SJCRH30 (cell line): ENCODE results near the gene WDR86. TPM values are rescaled to one million over a fixed set of nuclear protein-coding genes. Genes with fewer than 3 reads are reported as not detected.
A peak's percentile ranks its signal among the peaks of the same experiment; 100 is the strongest.

Source experiments
- DNase-seq, 2 experiments: peaks; one replicate each; pipeline ENCODE4 v3.0.0-alpha.2; 2015 to 2020
- H3K27ac ChIP-seq: fragments of 250-450 bp; sonication (Bioruptor Pico); 2 replicates; pipeline ENCODE4 v1.5.1; 2020; ENCODE audit warnings: mild to moderate bottlenecking, moderate library complexity
- H3K27me3 ChIP-seq: fragments of 250-450 bp; sonication (Bioruptor Pico); 2 replicates; pipeline ENCODE4 v1.5.1; 2020; ENCODE audit warnings: mild to moderate bottlenecking, moderate library complexity
- H3K36me3 ChIP-seq: fragments of 250-450 bp; sonication (Bioruptor Pico); 2 replicates; pipeline ENCODE4 v1.5.1; 2020; ENCODE audit warnings: mild to moderate bottlenecking, moderate library complexity
- H3K4me1 ChIP-seq: fragments of 250-450 bp; sonication (Bioruptor Pico); 2 replicates; pipeline ENCODE4 v1.5.1; 2020; ENCODE audit warnings: mild to moderate bottlenecking, moderate library complexity
- H3K4me3 ChIP-seq: fragments of 250-450 bp; sonication (Bioruptor Pico); 2 replicates; pipeline ENCODE4 v1.5.1; 2020; ENCODE audit warnings: mild to moderate bottlenecking, moderate library complexity
- H3K9me3 ChIP-seq: fragments of 250-450 bp; sonication (Bioruptor Pico); replicated peaks from 2 replicates; pipeline ENCODE4 v1.5.1; 2020; ENCODE audit warnings: mild to moderate bottlenecking, moderate library complexity
- total RNA-seq: library from RNA; depleted of rRNA; stranded (reverse); fragments of >200 nt; shearing (Covaris generic); gene quantifications from 2 replicates; pipeline ENCODE4 v1.2.3, GENCODE V29; 2014

The WDR86 gene
- total RNA-seq, 1 experiment from 2014 or later, result 1.0 TPM

DNA sequence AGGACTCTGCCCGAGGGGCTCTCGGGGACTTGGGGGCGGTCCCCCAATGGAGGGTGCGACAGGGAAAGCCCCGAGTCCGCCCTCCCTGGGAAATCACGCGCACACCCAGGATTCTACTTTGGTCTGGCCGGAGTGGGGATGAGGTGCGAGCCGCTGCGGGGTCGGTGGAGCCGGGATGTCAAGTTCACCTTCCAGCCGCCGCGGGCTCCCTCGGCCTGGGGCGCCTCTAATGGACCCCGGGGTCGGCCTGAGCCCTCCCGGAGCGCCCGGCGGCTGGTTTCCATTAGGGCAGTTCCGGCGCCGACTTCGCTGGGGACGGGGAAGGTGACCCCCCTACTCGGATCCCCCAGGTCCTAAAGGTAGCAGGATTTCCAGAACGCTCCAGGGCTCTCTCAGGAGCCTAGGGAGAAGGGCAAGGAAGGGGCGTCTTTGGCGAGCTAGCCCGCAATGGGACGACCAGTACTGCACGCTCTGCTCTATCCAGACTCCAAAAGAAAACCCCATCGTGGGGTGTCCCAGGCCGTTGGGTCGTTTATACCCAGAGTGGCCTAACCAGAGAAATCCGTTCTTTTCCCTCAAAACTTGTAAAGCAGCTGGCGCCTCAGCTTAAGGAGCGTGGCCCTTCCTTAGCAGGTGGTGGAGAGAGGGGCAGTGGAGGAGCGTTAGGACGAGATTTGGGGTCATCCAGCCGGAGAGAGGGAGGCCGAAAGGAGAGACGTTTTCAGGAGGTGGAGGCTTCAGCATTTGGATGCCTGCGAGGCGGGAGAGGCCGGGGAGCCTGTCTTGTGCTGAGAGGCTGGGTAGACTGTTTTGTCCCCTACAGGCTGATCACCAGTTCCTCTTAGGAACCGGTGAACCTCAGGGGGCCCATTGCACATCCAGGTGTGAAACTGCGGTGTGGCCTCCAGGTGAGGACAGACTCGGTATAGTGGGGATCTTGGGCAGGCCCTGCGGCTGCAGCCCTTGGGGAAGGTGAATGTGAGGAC, 860 bp upstream of the WDR86 start:
- Histone ChIP-seq H3K27me3 (peaks cover 15% of the 10 kb centered on the region), H3K27ac (no peak overlapping the region), H3K4me1 (no peaks in the 10 kb centered on the region), H3K4me3 (peak overlapping the region; percentile 67), H3K36me3 (no peaks in the 10 kb centered on the region), H3K9me3 (no peaks in the 10 kb centered on the region)
- peak; percentile 72 to 81 for DNase-seq

GRCh38 chr7:151408839-151409666, 785 bp downstream of the WDR86 start:
- Histone ChIP-seq H3K27me3 (peaks cover 15% of the 10 kb centered on the region), H3K27ac (no peak overlapping the region), H3K4me1 (no peaks in the 10 kb centered on the region; the same call in 1 of the 2 replicates), H3K36me3 (no peaks in the 10 kb centered on the region), H3K4me3 (peak overlapping the region; percentile 67), H3K9me3 (no peaks in the 10 kb centered on the region)
- no peak for DNase-seq

DNA sequence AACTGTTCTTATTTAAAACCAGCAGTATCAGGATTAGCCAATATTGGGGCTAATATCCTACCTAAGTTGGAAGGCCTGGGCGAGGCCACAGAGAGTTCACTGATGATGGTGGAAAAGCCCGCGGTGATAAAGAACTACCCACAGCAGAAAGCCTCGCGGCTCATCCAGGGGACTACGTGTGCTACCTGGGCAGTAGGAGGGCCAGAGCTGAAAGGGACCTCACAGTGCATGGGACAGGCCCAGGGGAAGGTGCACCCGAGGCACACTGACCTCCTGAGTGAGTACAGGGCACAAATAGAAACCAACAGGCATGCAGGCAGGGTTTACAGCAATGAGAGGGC, 1.4 kb downstream of the WDR86 start:
- Histone ChIP-seq H3K27ac (no peak overlapping the region), H3K36me3 (no peaks in the 10 kb centered on the region), H3K4me3 (no peak overlapping the region), H3K4me1 (no peaks in the 10 kb centered on the region; the same call in 1 of the 2 replicates), H3K27me3 (peaks cover 15% of the 10 kb centered on the region), H3K9me3 (no peaks in the 10 kb centered on the region)
- no peak for DNase-seq

DNA sequence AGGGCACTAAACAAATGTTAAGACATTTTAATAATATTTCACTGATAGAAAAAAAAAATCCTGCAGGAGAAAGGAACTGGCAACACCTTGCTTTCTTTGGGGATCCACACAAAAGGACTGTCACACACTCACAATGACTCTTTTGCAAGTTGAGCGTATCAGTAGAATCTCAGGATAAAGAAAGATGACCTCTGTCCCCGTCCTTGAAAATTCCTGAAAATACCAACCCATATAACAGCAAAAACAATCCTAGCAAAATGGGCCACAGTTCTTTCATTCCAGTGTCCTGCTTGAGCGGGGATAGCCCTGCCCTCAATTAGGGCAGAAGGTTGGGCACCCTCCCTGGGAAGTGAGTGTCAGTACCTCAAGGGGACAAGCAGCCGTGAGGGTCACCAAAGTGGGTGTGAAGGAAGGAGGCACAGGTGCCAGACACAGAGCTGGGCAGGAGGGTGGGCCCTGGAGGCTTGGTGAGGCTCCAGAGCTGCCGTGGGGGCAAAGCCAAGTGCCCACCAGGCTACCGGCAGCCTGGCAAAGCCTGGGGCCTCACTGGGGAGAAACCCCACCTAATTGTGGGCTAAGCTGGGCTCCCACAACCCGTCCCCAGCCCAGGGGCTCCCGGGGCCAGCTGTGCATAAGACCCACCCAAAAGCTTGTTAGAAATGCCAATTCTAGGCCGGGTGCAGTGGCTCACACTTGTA, 2.8 kb downstream of the WDR86 start:
- Histone ChIP-seq H3K27me3 (peaks cover 15% of the 10 kb centered on the region), H3K36me3 (no peaks in the 10 kb centered on the region), H3K4me3 (no peak overlapping the region), H3K9me3 (no peaks in the 10 kb centered on the region), H3K27ac (no peak overlapping the region), H3K4me1 (no peaks in the 10 kb centered on the region; the same call in 1 of the 2 replicates)
- DNase-seq, result no peak

GRCh38 chr7:151406051-151406875, 3.6 kb downstream of the WDR86 start:
- Histone ChIP-seq H3K27ac (no peak overlapping the region), H3K27me3 (0 out of 2 replicates have a peak, but pooled peaks cover 9% of the 10 kb centered on the region), H3K4me1 (no peaks in the 10 kb centered on the region; the same call in 1 of the 2 replicates), H3K36me3 (no peaks in the 10 kb centered on the region), H3K9me3 (no peaks in the 10 kb centered on the region), H3K4me3 (no peak overlapping the region)
- no peak for DNase-seq

DNA sequence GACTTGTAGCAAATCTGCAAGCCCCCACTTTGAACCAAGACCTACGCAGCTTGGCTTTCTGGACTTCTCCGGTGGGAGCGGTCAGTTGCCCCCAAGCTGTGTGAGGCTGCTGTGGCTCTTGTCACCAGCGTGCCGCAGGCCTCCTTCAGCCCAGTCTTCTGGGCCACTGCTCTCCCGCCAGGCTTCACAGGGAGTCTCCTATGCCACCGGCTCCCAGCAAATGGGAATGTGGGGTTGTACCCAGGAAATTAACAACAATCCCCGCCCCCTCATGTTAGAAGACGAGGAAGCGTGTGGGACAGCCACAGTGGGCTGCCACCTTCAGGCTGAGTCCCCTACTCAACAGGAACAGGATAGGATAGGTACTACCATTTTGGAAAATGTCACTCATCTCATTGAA, 4.2 kb downstream of the WDR86 start:
- Histone ChIP-seq H3K27ac (no peak overlapping the region), H3K27me3 (0 out of 2 replicates have a peak, but pooled peaks cover 3% of the 10 kb centered on the region), H3K36me3 (no peaks in the 10 kb centered on the region), H3K4me1 (no peaks in the 10 kb centered on the region; the same call in 1 of the 2 replicates), H3K9me3 (no peaks in the 10 kb centered on the region), H3K4me3 (no peak overlapping the region)
- no peak for DNase-seq

GRCh38 chr7:151405056-151405455, 4.8 kb downstream of the WDR86 start:
- Histone ChIP-seq H3K9me3 (no peaks in the 10 kb centered on the region), H3K27me3 (0 out of 2 replicates have a peak, but pooled peaks cover 3% of the 10 kb centered on the region), H3K4me3 (no peak overlapping the region), H3K4me1 (no peaks in the 10 kb centered on the region; the same call in 1 of the 2 replicates), H3K27ac (no peak overlapping the region), H3K36me3 (no peaks in the 10 kb centered on the region)
- no peak for DNase-seq

DNA sequence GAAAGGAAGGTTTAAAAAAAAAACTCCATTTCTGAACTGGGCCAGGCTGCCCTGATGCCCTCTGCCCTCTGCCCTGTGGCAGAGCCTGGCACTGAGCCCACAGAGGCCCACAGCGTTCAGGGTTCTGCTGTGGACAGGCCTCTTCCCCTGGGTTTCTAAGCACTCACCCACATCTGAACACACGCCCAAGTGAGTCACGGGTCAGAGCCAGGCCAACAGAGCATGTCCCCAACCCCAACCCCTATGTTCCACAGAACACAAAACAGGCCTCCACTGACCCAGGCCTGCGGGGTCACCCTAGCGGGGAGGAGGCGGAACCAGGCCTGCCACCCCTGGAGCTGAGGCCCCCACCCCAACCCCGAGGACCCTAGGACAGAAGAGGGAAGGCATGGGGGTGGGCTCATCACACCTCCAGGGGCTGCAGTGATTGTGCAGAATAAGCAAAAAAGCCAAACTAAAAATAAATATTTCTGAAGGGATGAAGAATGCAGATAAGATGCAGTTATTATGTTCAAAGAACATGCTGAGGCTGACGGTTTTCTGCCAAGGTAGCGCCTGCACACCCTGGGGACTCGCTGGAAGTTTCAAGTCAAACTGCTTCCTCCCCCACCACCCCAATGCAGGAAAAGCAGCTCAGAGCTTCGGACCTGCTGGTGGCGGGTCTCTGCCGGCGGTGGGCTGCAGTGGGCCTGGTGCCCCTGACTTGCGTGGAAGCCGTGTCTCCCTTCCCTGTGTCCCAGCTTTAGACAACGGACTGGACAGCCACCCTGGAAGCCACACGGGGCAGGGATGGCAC, 5.4 kb downstream of the WDR86 start:
- peaks cover 4% of the 10 kb centered on the region; the same call in 1 of the 2 replicates for H3K4me1 ChIP-seq
- no peak overlapping the region for H3K27ac ChIP-seq
- no peaks in the 10 kb centered on the region for H3K36me3 ChIP-seq
- no peaks in the 10 kb centered on the region for H3K9me3 ChIP-seq
- H3K4me3 ChIP-seq, result no peak overlapping the region
- no peak for DNase-seq
- 0 out of 2 replicates have a peak, but pooled peaks cover 3% of the 10 kb centered on the region for H3K27me3 ChIP-seq

DNA sequence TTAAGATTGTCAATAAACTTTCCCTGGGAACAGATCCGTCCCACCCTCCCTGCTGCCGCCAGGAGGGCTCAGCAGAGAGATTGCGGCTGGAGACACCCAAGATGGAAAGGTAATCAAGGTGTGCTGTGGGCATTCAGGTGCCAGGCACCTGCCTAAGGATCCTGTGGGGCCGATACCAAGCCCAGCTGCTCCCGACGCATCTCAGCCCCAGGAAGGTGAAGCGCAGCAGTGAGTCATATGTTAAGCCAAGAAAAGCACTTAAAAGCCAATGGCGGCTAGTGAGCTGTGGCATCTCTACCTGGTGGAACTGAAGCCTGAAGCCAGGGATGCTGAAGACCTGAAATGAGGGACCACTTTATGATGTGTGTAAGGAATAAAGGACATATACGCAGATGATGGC, 6.1 kb downstream of the WDR86 start:
- Histone ChIP-seq H3K27me3 (0 out of 2 replicates have a peak, but pooled peaks cover 3% of the 10 kb centered on the region), H3K27ac (no peak overlapping the region), H3K4me3 (no peak overlapping the region), H3K9me3 (no peaks in the 10 kb centered on the region), H3K4me1 (peaks cover 5% of the 10 kb centered on the region; the same call in 1 of the 2 replicates), H3K36me3 (no peaks in the 10 kb centered on the region)
- DNase-seq, result no peak

DNA sequence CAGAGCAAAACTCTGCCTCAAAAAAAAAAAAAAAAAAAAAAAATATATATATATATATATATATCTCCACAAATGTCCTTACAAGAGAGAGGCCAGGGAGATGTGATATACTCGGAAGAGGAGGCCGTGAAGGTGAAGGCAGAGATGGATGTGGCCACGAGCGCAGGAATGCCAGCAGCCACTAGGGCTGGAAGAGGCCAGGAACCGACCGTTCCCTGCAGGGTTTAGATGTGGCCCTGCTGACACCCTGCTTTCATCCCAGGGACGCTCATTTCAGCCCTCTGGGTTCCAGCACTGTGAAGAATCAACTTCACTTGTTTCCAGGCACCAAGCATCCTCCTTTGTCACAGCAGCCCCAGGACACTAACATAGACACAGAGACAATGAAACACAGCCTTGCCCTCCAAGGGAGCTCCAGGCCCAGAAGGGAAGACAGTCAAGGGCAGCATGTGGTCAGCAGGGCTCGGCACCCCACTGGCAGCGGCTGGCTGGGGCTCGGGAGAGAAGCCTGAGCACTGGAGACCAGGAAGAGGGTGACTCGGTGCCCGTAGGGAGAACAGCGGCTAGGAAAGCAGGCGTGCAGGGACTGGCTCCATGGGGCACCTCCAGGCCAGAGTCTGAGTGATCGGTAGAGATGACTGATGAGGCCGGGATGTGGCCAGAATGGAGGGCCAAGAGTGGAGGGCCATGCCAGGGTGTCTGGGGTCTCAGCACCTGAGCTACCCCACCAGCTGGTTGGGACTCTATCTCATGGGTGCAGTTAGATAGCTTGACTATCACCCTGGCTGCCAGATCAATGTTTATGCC, 7.6 kb downstream of the WDR86 start:
- Histone ChIP-seq H3K27me3 (0 out of 2 replicates have a peak, but pooled peaks cover 3% of the 10 kb centered on the region), H3K4me3 (no peak overlapping the region), H3K27ac (no peak overlapping the region), H3K36me3 (no peaks in the 10 kb centered on the region), H3K9me3 (0 out of 2 replicates have a peak, but pooled peaks cover 4% of the 10 kb centered on the region), H3K4me1 (peaks cover 5% of the 10 kb centered on the region; the same call in 1 of the 2 replicates)
- DNase-seq, result no peak

GRCh38 chr7:151400626-151401315, 9.1 kb downstream of the WDR86 start:
- no peak for DNase-seq
- no peaks in the 10 kb centered on the region for H3K36me3 ChIP-seq
- H3K4me3 ChIP-seq, result no peak overlapping the region
- H3K27ac ChIP-seq, result no peak overlapping the region
- H3K4me1 ChIP-seq, result peaks cover 5% of the 10 kb centered on the region; the same call in 1 of the 2 replicates
- H3K9me3 ChIP-seq, result 0 out of 2 replicates have a peak, but pooled peaks cover 4% of the 10 kb centered on the region
- 0 out of 2 replicates have a peak, but pooled peaks cover 3% of the 10 kb centered on the region for H3K27me3 ChIP-seq

GRCh38 chr7:151399906-151400305, 9.9 kb downstream of the WDR86 start:
- no peaks in the 10 kb centered on the region for H3K36me3 ChIP-seq
- H3K27ac ChIP-seq, result no peak overlapping the region
- 0 out of 2 replicates have a peak, but pooled peaks cover 3% of the 10 kb centered on the region for H3K27me3 ChIP-seq
- no peak overlapping the region for H3K4me3 ChIP-seq
- peaks cover 5% of the 10 kb centered on the region; the same call in 1 of the 2 replicates for H3K4me1 ChIP-seq
- DNase-seq, result no peak
- 0 out of 2 replicates have a peak, but pooled peaks cover 4% of the 10 kb centered on the region for H3K9me3 ChIP-seq
